RWPE1 (cell line): ENCODE data around the gene GFI1.
A peak's percentile ranks its signal among the peaks of the same experiment; 100 is the strongest.
"Not testable (repeated sequence)": the region's sequence is repeated elsewhere in the genome, so short reads cannot be mapped to it uniquely, and the experiment has no call there.

Experiments
- CTCF ChIA-PET: fragments of 350-600 bp; sonication (Branson Sonifier 250); formaldehyde crosslinking; extraction: SDS; loops from one replicate; lab custom pipeline; 2021; lab: Yijun Ruan, JAX
- POLR2A ChIA-PET: fragments of 400-600 bp; formaldehyde crosslinking; extraction: SDS; loops from one replicate; lab custom pipeline; 2020; ENCODE audit warnings: antibody characterized with exemption; ENCODE audit not compliant: low non-redundant PET; lab: Yijun Ruan, JAX
- DNase-seq: peaks from one replicate; pipeline ENCODE4 v3.0.0; 2012; ENCODE audit warnings: low spot score
- H3K27ac ChIP-seq: fragments of 450-650 bp; 2 replicates; pipeline ENCODE4 v1.5.1; 2017
- CTCF ChIP-seq: fragments of 450-650 bp; conservative IDR thresholded peaks from 2 replicates; pipeline ENCODE4 v1.5.1; 2017; ENCODE audit warnings: low read depth, mild to moderate bottlenecking

Gene GFI1

GRCh38 chr1:92442351-92442750 is 44.4 kb downstream of the GFI1 start:
- ChIA-PET POLR2A (no interaction called here), CTCF (interaction anchor here (0.5 kb wide), 1 partner anchor 34 kb away, joined by 3 read pairs; no protein-coding TSS in a partner anchor)
- no peak overlapping the region for H3K27ac ChIP-seq
- DNase-seq = no peak
- no peak for TF ChIP-seq CTCF

- CTCF ChIA-PET = interaction anchor here (0.5 kb wide), 1 partner anchor 35 kb away, joined by 3 read pairs; no protein-coding TSS in a partner anchor
- DNase-seq = peak; percentile 56
- no peak for TF ChIP-seq CTCF
- POLR2A ChIA-PET = no interaction called here
- H3K27ac ChIP-seq = peak overlapping the region; percentile 21; the same call in 1 of the 2 replicates
These were observed 44.9 kb downstream of the GFI1 start for GRCh38 chr1:92441697-92442342.

GRCh38 chr1:92441316-92441696 is 45.4 kb downstream of the GFI1 start:
- DNase-seq = no peak
- ChIA-PET CTCF (no interaction called here), POLR2A (no interaction called here)
- peak overlapping the region; percentile 21; the same call in 1 of the 2 replicates for H3K27ac ChIP-seq
- TF ChIP-seq CTCF = no peak

GRCh38 chr1:92439291-92439690 is 47.4 kb downstream of the GFI1 start:
- H3K27ac ChIP-seq = no peak overlapping the region
- no peak for TF ChIP-seq CTCF
- CTCF ChIA-PET = interaction anchor here (0.6 kb wide), 1 partner anchor 452 kb away, joined by 3 read pairs; no protein-coding TSS in a partner anchor
- no peak for DNase-seq
- POLR2A ChIA-PET = no interaction called here

DNA sequence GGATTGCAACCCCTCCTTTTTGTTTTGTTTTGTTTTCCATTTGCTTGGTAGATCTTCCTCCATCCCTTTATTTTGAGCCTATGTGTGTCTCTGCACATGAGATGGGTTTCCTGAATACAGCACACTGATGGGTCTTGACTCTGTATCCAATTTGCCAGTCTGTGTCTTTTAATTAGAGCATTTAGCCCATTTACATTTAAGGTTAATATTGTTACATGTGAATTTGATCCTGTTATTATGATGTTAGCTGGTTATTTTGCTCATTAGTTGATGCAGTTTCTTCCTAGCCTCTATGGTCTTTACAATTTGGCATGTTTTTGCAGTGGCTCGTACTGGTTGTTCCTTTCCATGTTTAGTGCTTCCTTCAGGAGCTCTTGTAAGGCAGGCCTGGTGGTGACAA is 52.2 kb downstream of the GFI1 start:
- DNase-seq, H3K27ac ChIP-seq, CTCF ChIA-PET, POLR2A ChIA-PET: not testable (repeated sequence)

DNA sequence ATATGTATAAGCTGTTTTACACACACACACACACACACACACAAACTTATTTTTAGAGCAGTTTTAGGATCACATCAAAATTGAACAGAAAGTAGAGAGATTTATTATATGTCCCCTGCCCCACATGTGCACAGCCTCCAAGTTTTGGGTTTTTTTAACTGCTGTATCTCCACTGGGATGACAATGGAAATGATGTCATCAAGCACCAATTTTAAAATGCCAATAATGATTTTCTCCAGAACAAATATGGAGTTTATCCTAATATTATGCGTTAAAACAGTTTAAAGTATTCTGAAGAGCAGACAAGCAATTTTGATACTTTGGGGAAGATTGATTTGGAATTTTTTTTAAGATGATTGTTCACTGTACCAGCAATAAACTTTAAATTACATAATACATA is 56.7 kb downstream of the GFI1 start:
- ChIA-PET CTCF (interaction anchor here (0.6 kb wide), 1 partner anchor 370 kb away, joined by 5 read pairs; no protein-coding TSS in a partner anchor), POLR2A (no interaction called here)
- TF ChIP-seq CTCF = no peak
- H3K27ac ChIP-seq = no peak overlapping the region
- DNase-seq = no peak

- ChIA-PET POLR2A (no interaction called here), CTCF (interaction anchor here (0.6 kb wide), 1 partner anchor 71 kb away, joined by 3 read pairs; no protein-coding TSS in a partner anchor)
- no peak overlapping the region for H3K27ac ChIP-seq
- no peak for TF ChIP-seq CTCF
- DNase-seq = no peak
These were observed 61.1 kb downstream of the GFI1 start for GRCh38 chr1:92425617-92426016.
